ENCODE data around the gene ADARB2. TPM values are rescaled to one million over a fixed set of nuclear protein-coding genes. Genes with fewer than 3 reads are reported as not detected.
"Not testable (repeated sequence)": the region's sequence is repeated elsewhere in the genome, so short reads cannot be mapped to it uniquely, and the experiment has no call there.

ADARB2 gene
- total RNA-seq, 4 donors from 2014 or later: 0.32 to 1.6 (median 0.80) TPM

GRCh38 chr10:1416456-1417037, 320.8 kb downstream of the ADARB2 start:
- Histone ChIP-seq H3K27me3 (peaks cover 42% of the 10 kb centered on the region), H3K4me1 (no peaks in the 10 kb centered on the region), H3K4me3 (no peak overlapping the region), H3K27ac (no peak overlapping the region), H3K36me3 (no peaks in the 10 kb centered on the region), H3K9me3 (no peaks in the 10 kb centered on the region)
- DNase-seq (ENCODE audit: low spot score in 2 of 2): no peak
- WGBS: 91% methylated on average over 8 of the region's 8 CpGs
- no peak for TF ChIP-seq POLR2AphosphoS5 (IDR thresholded peaks at IDR 0.05)
- TF ChIP-seq, protein P1, sequence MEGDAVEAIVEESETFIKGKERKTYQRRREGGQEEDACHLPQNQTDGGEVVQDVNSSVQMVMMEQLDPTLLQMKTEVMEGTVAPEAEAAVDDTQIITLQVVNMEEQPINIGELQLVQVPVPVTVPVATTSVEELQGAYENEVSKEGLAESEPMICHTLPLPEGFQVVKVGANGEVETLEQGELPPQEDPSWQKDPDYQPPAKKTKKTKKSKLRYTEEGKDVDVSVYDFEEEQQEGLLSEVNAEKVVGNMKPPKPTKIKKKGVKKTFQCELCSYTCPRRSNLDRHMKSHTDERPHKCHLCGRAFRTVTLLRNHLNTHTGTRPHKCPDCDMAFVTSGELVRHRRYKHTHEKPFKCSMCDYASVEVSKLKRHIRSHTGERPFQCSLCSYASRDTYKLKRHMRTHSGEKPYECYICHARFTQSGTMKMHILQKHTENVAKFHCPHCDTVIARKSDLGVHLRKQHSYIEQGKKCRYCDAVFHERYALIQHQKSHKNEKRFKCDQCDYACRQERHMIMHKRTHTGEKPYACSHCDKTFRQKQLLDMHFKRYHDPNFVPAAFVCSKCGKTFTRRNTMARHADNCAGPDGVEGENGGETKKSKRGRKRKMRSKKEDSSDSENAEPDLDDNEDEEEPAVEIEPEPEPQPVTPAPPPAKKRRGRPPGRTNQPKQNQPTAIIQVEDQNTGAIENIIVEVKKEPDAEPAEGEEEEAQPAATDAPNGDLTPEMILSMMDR (IDR thresholded peaks at IDR 0.05): no peak
- TF ChIP-seq POLR2A (IDR thresholded peaks at IDR 0.05): no peak
- TF ChIP-seq EP300 (IDR thresholded peaks at IDR 0.05): no peak

GRCh38 chr10:1414893-1415292, 322.4 kb downstream of the ADARB2 start:
- TF ChIP-seq POLR2A (IDR thresholded peaks at IDR 0.05) (no peak), POLR2AphosphoS5 (IDR thresholded peaks at IDR 0.05) (no peak), EP300 (IDR thresholded peaks at IDR 0.05) (no peak)
- TF ChIP-seq, protein P1 (IDR thresholded peaks at IDR 0.05): no peak
- no peak for DNase-seq (ENCODE audit: low spot score in 2 of 2)
- no peaks in the 10 kb centered on the region for H3K36me3 ChIP-seq
- H3K27ac ChIP-seq: no peak overlapping the region
- no peaks in the 10 kb centered on the region for H3K9me3 ChIP-seq
- no peaks in the 10 kb centered on the region for H3K4me1 ChIP-seq
- H3K4me3 ChIP-seq: no peak overlapping the region
- peaks cover 44% of the 10 kb centered on the region for H3K27me3 ChIP-seq

DNA sequence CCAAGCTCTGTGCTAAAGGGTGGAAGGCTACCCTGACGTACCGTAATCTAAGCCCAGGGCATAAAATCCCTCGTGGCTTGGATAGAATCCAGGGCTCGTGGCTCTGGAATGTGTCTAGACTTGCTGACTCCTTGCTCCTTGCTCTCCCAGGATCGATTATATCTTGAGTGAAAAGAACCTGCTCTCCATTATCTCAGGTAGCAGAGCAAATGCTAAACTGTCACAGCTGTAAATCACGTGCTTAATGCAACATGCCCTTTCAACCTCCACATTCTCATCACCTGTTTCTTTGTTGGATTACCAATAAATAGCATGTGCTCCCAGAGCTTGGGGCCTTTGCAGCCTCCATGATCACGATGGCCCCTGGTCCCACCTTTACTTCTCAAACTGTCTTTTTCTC, 323.0 kb downstream of the ADARB2 start:
- not testable (repeated sequence) for H3K4me3 ChIP-seq; H3K9me3 ChIP-seq; H3K4me1 ChIP-seq; DNase-seq (ENCODE audit: low spot score in 2 of 2); H3K36me3 ChIP-seq; H3K27ac ChIP-seq
- peaks cover 44% of the 10 kb centered on the region for H3K27me3 ChIP-seq
- WGBS: 38% methylated on average over 7 of the region's 7 CpGs

DNA sequence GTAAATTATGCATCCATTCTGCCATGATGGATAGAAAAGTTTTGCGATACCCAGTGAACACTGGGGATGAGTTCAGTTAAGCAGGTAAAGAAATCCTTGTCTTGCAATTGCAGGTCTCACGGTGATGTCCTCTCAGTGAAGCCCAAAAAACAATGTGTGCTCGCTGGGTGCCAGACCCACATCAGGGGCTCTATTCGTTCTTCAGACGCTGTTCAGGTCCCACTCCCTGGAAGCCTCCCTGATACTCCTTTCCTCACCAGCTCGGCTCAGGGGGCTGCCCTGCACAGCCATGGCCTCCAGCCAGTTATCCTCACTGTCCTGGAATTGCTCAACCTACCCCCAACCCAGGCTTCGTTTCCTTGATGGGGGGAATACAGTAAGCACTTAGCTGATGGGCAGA, 323.5 kb downstream of the ADARB2 start:
- H3K4me1 ChIP-seq: no peaks in the 10 kb centered on the region
- peaks cover 42% of the 10 kb centered on the region for H3K27me3 ChIP-seq
- DNase-seq (ENCODE audit: low spot score in 2 of 2): no peak
- H3K9me3 ChIP-seq: no peaks in the 10 kb centered on the region
- WGBS: 82% methylated on average over 7 of the region's 7 CpGs
- no peaks in the 10 kb centered on the region for H3K36me3 ChIP-seq
- H3K4me3 ChIP-seq: no peak overlapping the region
- no peak overlapping the region for H3K27ac ChIP-seq
- TF ChIP-seq POLR2A (IDR thresholded peaks at IDR 0.05) (no peak), EP300 (IDR thresholded peaks at IDR 0.05) (no peak)

DNA sequence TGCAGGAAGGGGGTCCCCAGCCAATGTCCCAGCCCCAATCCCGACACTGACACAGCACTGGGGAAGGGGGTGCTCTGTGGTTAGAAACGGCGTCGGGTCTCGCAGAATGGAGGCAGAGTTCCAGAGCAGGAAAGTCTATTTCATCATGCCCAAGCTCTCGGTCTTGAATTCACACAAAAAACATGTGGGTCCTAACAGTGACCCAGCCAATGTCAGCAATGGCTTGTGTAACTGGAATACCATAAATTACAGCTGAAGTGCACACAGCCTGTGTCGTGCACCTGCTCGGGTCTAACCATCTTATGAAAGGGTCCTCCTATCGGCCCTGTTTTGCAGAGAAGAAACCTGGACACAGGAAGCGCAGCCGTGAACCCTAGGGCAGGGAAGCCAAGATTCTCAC, 324.1 kb downstream of the ADARB2 start:
- no peaks in the 10 kb centered on the region for H3K4me1 ChIP-seq
- peaks cover 37% of the 10 kb centered on the region for H3K27me3 ChIP-seq
- no peak overlapping the region for H3K4me3 ChIP-seq
- H3K36me3 ChIP-seq: no peaks in the 10 kb centered on the region
- DNase-seq (ENCODE audit: low spot score in 2 of 2): no peak
- no peaks in the 10 kb centered on the region for H3K9me3 ChIP-seq
- no peak for TF ChIP-seq POLR2AphosphoS5 (IDR thresholded peaks at IDR 0.05)
- TF ChIP-seq EP300 (IDR thresholded peaks at IDR 0.05): no peak
- no peak for TF ChIP-seq POLR2A (IDR thresholded peaks at IDR 0.05)
- H3K27ac ChIP-seq: no peak overlapping the region
- 97% methylated on average over 11 of the region's 11 CpGs for WGBS

- no peaks in the 10 kb centered on the region for H3K4me1 ChIP-seq
- TF ChIP-seq EP300 (IDR thresholded peaks at IDR 0.05) (no peak), POLR2A (IDR thresholded peaks at IDR 0.05) (no peak), POLR2AphosphoS5 (IDR thresholded peaks at IDR 0.05) (no peak)
- TF ChIP-seq, protein P1 (IDR thresholded peaks at IDR 0.05): no peak
- WGBS: 83% methylated on average over 19 of the region's 19 CpGs
- no peak overlapping the region for H3K27ac ChIP-seq
- no peaks in the 10 kb centered on the region for H3K9me3 ChIP-seq
- no peaks in the 10 kb centered on the region for H3K36me3 ChIP-seq
- peaks cover 35% of the 10 kb centered on the region for H3K27me3 ChIP-seq
- DNase-seq (ENCODE audit: low spot score in 2 of 2): no peak
- H3K4me3 ChIP-seq: no peak overlapping the region
Observed at GRCh38 chr10:1412531-1413189, 324.7 kb downstream of the ADARB2 start.

All from suprapubic skin (tissue), 4 donors.